GM12878 (cell line): ENCODE results near the gene MAD1L1. TPM values are rescaled to one million over a fixed set of nuclear protein-coding genes. Genes with fewer than 3 reads are reported as not detected.

Experiments used
- ATAC-seq: fragments of 200-7000 bp; cut with Tn5 transposase; 3 replicates; pipeline ENCODE4 v1.9.1; 2020; ENCODE audit warnings: mild to moderate bottlenecking, moderate library complexity
- BruUV-seq: library from RNA; stranded (reverse); fragments of 400-500 nt; replicated peaks from 2 replicates; lab custom pipeline; 2021; lab: Mats Ljungman, UMichigan
- CTCF ChIA-PET: fragments of 300-600 bp; sonication (Branson Sonifier 250); formaldehyde crosslinking; extraction: SDS; loops from one replicate; lab custom pipeline; 2021; ENCODE audit warnings: inconsistent platforms; lab: Yijun Ruan, JAX
- POLR2A ChIA-PET: fragments of 350-600 bp; formaldehyde crosslinking; extraction: SDS; loops from one replicate; lab custom pipeline; 2021; ENCODE audit warnings: inconsistent platforms; lab: Charles Lee
- RAD21 ChIA-PET: fragments of 300-600 bp; sonication (Branson Sonifier 250); formaldehyde crosslinking; loops from one replicate; lab custom pipeline; 2023; ENCODE audit warnings: antibody characterized with exemption; ENCODE audit not compliant: unreplicated experiment; lab: Charles Lee
- SMC1A ChIA-PET: fragments of 300-600 bp; sonication (Branson Sonifier 250); formaldehyde crosslinking; loops from one replicate; lab custom pipeline; 2023; ENCODE audit not compliant: unreplicated experiment, uncharacterized antibody; lab: Charles Lee
- DNase-seq: peaks from one replicate; pipeline ENCODE4 v3.0.0-alpha.2; 2011; ENCODE audit warnings: low read depth, low spot score
- FAIRE-seq: peaks from 3 replicates; lab custom pipeline; 2011; peaks lifted over from hg19 to GRCh38; lab: Jason Lieb, UNC
- H2AFZ ChIP-seq: 2 replicates; pipeline ENCODE4 v1.6.0; 2011; ENCODE audit warnings: low read depth, low read length, control low read depth; ENCODE audit not compliant: control insufficient read depth
- H3K27ac ChIP-seq: 2 replicates; pipeline ENCODE4 v1.5.1; 2011; ENCODE audit warnings: control low read depth; ENCODE audit not compliant: control insufficient read depth, insufficient read depth
- H3K27me3 ChIP-seq, 2 experiments: replicated peaks in 1 of 2; 2 replicates each; pipeline versions ENCODE4 v1.6.0 to v1.6.1; 2011; ENCODE audit warnings: low read length in 1 of 2; ENCODE audit not compliant: control insufficient read depth in 2 of 2, insufficient read depth in 2 of 2
- H3K36me3 ChIP-seq, 2 experiments: 2 replicates each; pipeline ENCODE4 v1.5.1; 2011; ENCODE audit warnings: low read length in 1 of 2; ENCODE audit not compliant: control insufficient read depth in 2 of 2, insufficient read depth in 2 of 2
- H3K4me1 ChIP-seq: 2 replicates; pipeline ENCODE4 v1.6.1; 2011; ENCODE audit warnings: mild to moderate bottlenecking, low read length, moderate library complexity, mixed read lengths; ENCODE audit not compliant: control insufficient read depth, insufficient read depth
- H3K4me2 ChIP-seq: 2 replicates; pipeline ENCODE4 v1.6.0; 2011; ENCODE audit warnings: control low read depth; ENCODE audit not compliant: control insufficient read depth, insufficient read depth
- H3K4me3 ChIP-seq: fragments of 200-600 bp; sonication (generic); 2 replicates; pipeline ENCODE4 v1.5.1; 2016
- H3K79me2 ChIP-seq: 2 replicates; pipeline ENCODE4 v1.6.0; 2011; ENCODE audit warnings: low read length; ENCODE audit not compliant: control insufficient read depth, insufficient read depth
- H3K9ac ChIP-seq: 2 replicates; pipeline ENCODE4 v1.8.0; 2011; ENCODE audit warnings: low read length, control low read depth, mixed read lengths; ENCODE audit not compliant: control insufficient read depth, insufficient read depth
- H3K9me3 ChIP-seq: replicated peaks from 3 replicates; pipeline ENCODE4 v1.5.1; 2011; ENCODE audit warnings: mild to moderate bottlenecking, low read length; ENCODE audit not compliant: control insufficient read depth, insufficient read depth
- H4K20me1 ChIP-seq: 2 replicates; pipeline ENCODE4 v1.6.0; 2011; ENCODE audit not compliant: control insufficient read depth, insufficient read depth
- BMI1 ChIP-seq: fragments of 450-650 bp; IDR thresholded peaks from 2 replicates; pipeline ENCODE4 v1.6.1; 2016; ENCODE audit warnings: mild to moderate bottlenecking, moderate library complexity, borderline replicate concordance
- CHD4 ChIP-seq: fragments of 200-600 bp; sonication (generic); IDR thresholded peaks from 2 replicates; pipeline ENCODE4 v1.6.1; 2016; ENCODE audit warnings: mild to moderate bottlenecking
- ELK1 ChIP-seq: IDR thresholded peaks from 2 replicates; pipeline ENCODE4 v1.6.1; 2012; ENCODE audit warnings: low read depth, low read length, improper control_type of control experiment
- GATAD2B ChIP-seq: fragments of 450-650 bp; conservative IDR thresholded peaks from 2 replicates; pipeline ENCODE4 v1.6.1; 2017; ENCODE audit warnings: low read depth, mild to moderate bottlenecking, moderate library complexity
- HDAC2 ChIP-seq: fragments of 200-600 bp; sonication (generic); IDR thresholded peaks from 2 replicates; pipeline ENCODE4 v1.6.1; 2017
- HDAC6 ChIP-seq: fragments of 200-600 bp; sonication (generic); IDR thresholded peaks from one replicate; pipeline ENCODE4 v1.8.0; 2017; ENCODE audit warnings: antibody characterized with exemption; ENCODE audit not compliant: unreplicated experiment
- IRF5 ChIP-seq: fragments of 450-650 bp; IDR thresholded peaks from 2 replicates; pipeline ENCODE4 v1.6.1; 2017; ENCODE audit warnings: borderline replicate concordance
- JUNB ChIP-seq: IDR thresholded peaks from 2 replicates; pipeline ENCODE4 v1.6.1; 2016; ENCODE audit warnings: antibody characterized with exemption, mild to moderate bottlenecking
- LARP7 ChIP-seq: fragments of 450-650 bp; IDR thresholded peaks from 2 replicates; pipeline ENCODE4 v1.6.1; 2017; ENCODE audit warnings: mild to moderate bottlenecking
- MEF2A ChIP-seq: IDR thresholded peaks from 2 replicates; pipeline ENCODE4 v1.6.1; 2011; ENCODE audit warnings: low read depth, mild to moderate bottlenecking, low read length, moderate library complexity; ENCODE audit not compliant: insufficient read depth
- RAD51 ChIP-seq: fragments of 450-650 bp; IDR thresholded peaks from 2 replicates; pipeline ENCODE4 v1.6.1; 2016; ENCODE audit warnings: moderate library complexity, mild to moderate bottlenecking, inconsistent platforms
- RELB ChIP-seq: fragments of 450-650 bp; IDR thresholded peaks from 2 replicates; pipeline ENCODE4 v1.6.1; 2017; ENCODE audit warnings: low read depth, mild to moderate bottlenecking, moderate library complexity
- SIN3A ChIP-seq: IDR thresholded peaks from 2 replicates; pipeline ENCODE4 v1.6.1; 2012; ENCODE audit warnings: low read depth, low read length, improper control_type of control experiment
- SMAD1 ChIP-seq: fragments of 450-650 bp; IDR thresholded peaks from 2 replicates; pipeline ENCODE4 v1.6.1; 2018; ENCODE audit warnings: mild to moderate bottlenecking, low read depth; ENCODE audit not compliant: partially characterized antibody
- SUPT20H ChIP-seq: IDR thresholded peaks from 2 replicates; pipeline ENCODE4 v1.6.1; 2011; ENCODE audit warnings: low read depth, mild to moderate bottlenecking, low read length, moderate library complexity, borderline replicate concordance; ENCODE audit not compliant: control insufficient read depth
- TARDBP ChIP-seq: IDR thresholded peaks from 2 replicates; pipeline ENCODE4 v1.6.1; 2016; ENCODE audit warnings: borderline replicate concordance
- ZBTB11 ChIP-seq: fragments of 450-650 bp; formaldehyde crosslinking; IDR thresholded peaks from 2 replicates; pipeline ENCODE4 v1.5.0; 2022; ENCODE audit warnings: mild to moderate bottlenecking, missing genetic modification characterization
- ZNF217 ChIP-seq: fragments of 450-650 bp; IDR thresholded peaks from 2 replicates; pipeline ENCODE4 v1.6.1; 2017; ENCODE audit warnings: antibody characterized with exemption, mild to moderate bottlenecking
- ZZZ3 ChIP-seq: IDR thresholded peaks from 2 replicates; pipeline ENCODE4 v1.6.1; 2011; ENCODE audit warnings: low read depth; ENCODE audit not compliant: control insufficient read depth, insufficient read length
- WGBS: methylation state at CpG from one replicate; pipeline ENCODE4 v1.1.6; 2016; ENCODE audit warnings: low lambda C conversion rate; ENCODE audit not compliant: insufficient replicate concordance, insufficient coverage; ENCODE audit errors: missing lambda C conversion rate; 5-methylcytosine and 5-hydroxymethylcytosine counted together
- in situ Hi-C: fragments of 300-500 bp; cut with MboI; formaldehyde crosslinking; loops from 9 replicates; pipeline ENCODE4 v1.14.3; 2018; ENCODE audit warnings: mixed read lengths
- intact Hi-C: fragments of 100-400 bp; cut with micrococcal nuclease; formaldehyde crosslinking; loops from one replicate; pipeline ENCODE4 v1.14.2; 2022; ENCODE audit not compliant: unreplicated experiment
- polyA plus RNA-seq, 11 experiments: library from polyadenylated mRNA; depleted of rRNA in 4 of 11; unstranded in 6 of 11; stranded (reverse) in 5 of 11; fragments of >200 nt; fragmentation: Nextera tagmentation in 4 of 11; fragmentation: Illumina TruSeq in 1 of 11; extraction: Ambion mirVana in 4 of 11; extraction: Trizol in 1 of 11; gene quantifications; 1 replicate in 1 of 11; 2 replicates in 10 of 11; pipeline versions ENCODE4 v1.2.1 to v1.2.3, GENCODE V29; 2011 to 2016; ENCODE audit warnings: inconsistent platforms in 2 of 11, missing spikeins in 2 of 11, low read depth in 1 of 11
- total RNA-seq, 4 experiments: library from RNA; depleted of rRNA in 3 of 4; stranded (reverse); fragments of >200 nt in 3 of 4; fragmentation: Illumina TruSeq in 1 of 4; extraction: Trizol in 1 of 4; gene quantifications; 2 replicates each; pipeline versions ENCODE4 v1.2.1 to v1.2.3, GENCODE V29; 2013 to 2021

MAD1L1 gene
- total and polyA plus RNA-seq, 10 of the 15 experiments (the other 5 are each of a cell fraction or from before 2014, with no cell fraction given): 2.2 to 76.8 (median 38.3) TPM

- no peak for TF ChIP-seq SMAD1
- TF ChIP-seq TARDBP: no peak
- no peak for TF ChIP-seq CHD4
- no peak for TF ChIP-seq ZZZ3
- no peak for TF ChIP-seq ZBTB11 (CRISPR knock-in tag)
- no peak for TF ChIP-seq HDAC2
- no peak for TF ChIP-seq ZNF217
- no peak for TF ChIP-seq RAD51
- no peak for TF ChIP-seq LARP7
Measured at GRCh38 chr7:2062648-2063047, 170.1 kb downstream of the MAD1L1 start (continued).

GRCh38 chr7:2060701-2061100 is 172.0 kb downstream of the MAD1L1 start:
- CTCF ChIA-PET: no interaction called here
- no peak for ATAC-seq
- 98% methylated on average over 11 of the region's 11 CpGs for WGBS
- no peak for DNase-seq
- POLR2A ChIA-PET: no interaction called here
- Histone ChIP-seq H3K4me1 (no peaks in the 10 kb centered on the region), H3K27me3 (no peaks in the 10 kb centered on the region), H3K9ac (no peak overlapping the region), H3K36me3 (peaks cover 0 to 3% of the 10 kb centered on the region in 2 experiments; a peak in 2 of 4 replicates), H3K27ac (no peak overlapping the region), H3K4me2 (no peak overlapping the region), H4K20me1 (no peaks in the 10 kb centered on the region), H3K4me3 (no peak overlapping the region), H3K79me2 (no peaks in the 10 kb centered on the region), H2AFZ (no peak overlapping the region), H3K9me3 (peaks cover 7% of the 10 kb centered on the region; the same call in 1 of the 3 replicates)
- SMC1A ChIA-PET: no interaction called here
- BruUV-seq: no TSS peak
- RAD21 ChIA-PET: no interaction called here
- in situ Hi-C loops (no loop called here), intact Hi-C loops (no loop called here)
- FAIRE-seq: no peak
- no peak for TF ChIP-seq IRF5
- TF ChIP-seq SUPT20H: no peak
- no peak for TF ChIP-seq ELK1
- TF ChIP-seq BMI1: no peak
- no peak for TF ChIP-seq HDAC6
- TF ChIP-seq SIN3A: no peak
- TF ChIP-seq JUNB: no peak
- no peak for TF ChIP-seq MEF2A
- no peak for TF ChIP-seq RELB
- TF ChIP-seq GATAD2B: no peak
